SK-N-SH treated with all-trans-retinoic acid at 6 μM for 48 hours (cell line): Measurements from ENCODE around the gene ZSCAN23.

ENCODE experiments used
- ATAC-seq: fragments of 200-7000 bp; cut with Tn5 transposase; 3 replicates; pipeline ENCODE4 v1.9.1; 2020; ENCODE audit warnings: mild to moderate bottlenecking, moderate library complexity
- ARNTL ChIP-seq: fragments of 450-650 bp; formaldehyde crosslinking; IDR thresholded peaks from 2 replicates; pipeline ENCODE4 v1.5.0; 2020; ENCODE audit warnings: low read depth, mild to moderate bottlenecking, moderate library complexity, borderline replicate concordance
- BACH2 ChIP-seq: fragments of 250-450 bp; sonication (Bioruptor Pico); IDR thresholded peaks from 2 replicates; pipeline ENCODE4 v1.9.0; 2021; ENCODE audit warnings: mild to moderate bottlenecking, borderline replicate concordance
- CSDC2 ChIP-seq: fragments of 250-450 bp; sonication (Bioruptor Pico); IDR thresholded peaks from 2 replicates; pipeline ENCODE4 v1.5.0; 2020; ENCODE audit warnings: mild to moderate bottlenecking, moderate library complexity
- CSRNP3 ChIP-seq: fragments of 250-450 bp; sonication (Bioruptor Pico); IDR thresholded peaks from 2 replicates; pipeline ENCODE4 v1.5.1; 2021; ENCODE audit warnings: mild to moderate bottlenecking, moderate library complexity
- ESRRG ChIP-seq: fragments of 250-450 bp; sonication (Bioruptor Pico); IDR thresholded peaks from 2 replicates; pipeline ENCODE4 v1.6.1; 2021; ENCODE audit warnings: mild to moderate bottlenecking
- GLIS3 ChIP-seq: fragments of 250-450 bp; sonication (Bioruptor Pico); IDR thresholded peaks from 2 replicates; pipeline ENCODE4 v1.5.0; 2020; ENCODE audit warnings: mild to moderate bottlenecking, moderate library complexity
- ISL1 ChIP-seq: fragments of 250-450 bp; sonication (Bioruptor Pico); IDR thresholded peaks from 2 replicates; pipeline ENCODE4 v2.1.2; 2022; ENCODE audit warnings: mild to moderate bottlenecking, moderate library complexity
- OSR1 ChIP-seq: fragments of 250-450 bp; sonication (Bioruptor Pico); IDR thresholded peaks from 2 replicates; pipeline ENCODE4 v1.8.0; 2022; ENCODE audit warnings: moderate library complexity, mild to moderate bottlenecking, inconsistent platforms
- PATZ1 ChIP-seq: fragments of 250-450 bp; sonication (Bioruptor Pico); IDR thresholded peaks from 2 replicates; pipeline ENCODE4 v1.8.0; 2020; ENCODE audit warnings: mild to moderate bottlenecking, moderate library complexity, borderline replicate concordance
- POU6F1 ChIP-seq: fragments of 250-450 bp; sonication (Bioruptor Pico); IDR thresholded peaks from 2 replicates; pipeline ENCODE4 v1.8.0; 2021; ENCODE audit warnings: low read depth, mild to moderate bottlenecking, moderate library complexity, borderline replicate concordance
- PPARA ChIP-seq: fragments of 250-450 bp; sonication (Bioruptor Pico); IDR thresholded peaks from 2 replicates; pipeline ENCODE4 v1.5.0; 2020; ENCODE audit warnings: mild to moderate bottlenecking, borderline replicate concordance
- RARB ChIP-seq: fragments of 250-450 bp; sonication (Bioruptor Pico); IDR thresholded peaks from 2 replicates; pipeline ENCODE4 v1.8.0; 2021; ENCODE audit warnings: mild to moderate bottlenecking, moderate library complexity
- SNAI2 ChIP-seq: fragments of 250-450 bp; sonication (Bioruptor Pico); IDR thresholded peaks from 2 replicates; pipeline ENCODE4 v1.5.0; 2020; ENCODE audit warnings: mild to moderate bottlenecking, moderate library complexity
- ZC3H10 ChIP-seq: fragments of 250-450 bp; sonication (Bioruptor Pico); IDR thresholded peaks from 2 replicates; pipeline ENCODE4 v1.5.1; 2021; ENCODE audit warnings: mild to moderate bottlenecking, moderate library complexity
- ZFP3 ChIP-seq: fragments of 250-450 bp; sonication (Bioruptor Pico); IDR thresholded peaks from 2 replicates; pipeline ENCODE4 v1.5.0; 2020; ENCODE audit warnings: mild to moderate bottlenecking, moderate library complexity
- ZFP30 ChIP-seq: fragments of 450-650 bp; formaldehyde crosslinking; IDR thresholded peaks from 2 replicates; pipeline ENCODE4 v1.5.0; 2022; ENCODE audit warnings: mild to moderate bottlenecking, moderate library complexity
- ZNF565 ChIP-seq: fragments of 450-650 bp; formaldehyde crosslinking; conservative IDR thresholded peaks from 2 replicates; pipeline ENCODE4 v1.5.0; 2020; ENCODE audit warnings: low read depth, mild to moderate bottlenecking, moderate library complexity
- ZNF8 ChIP-seq: fragments of 450-650 bp; formaldehyde crosslinking; IDR thresholded peaks from 2 replicates; pipeline ENCODE4 v1.5.0; 2020; ENCODE audit warnings: mild to moderate bottlenecking, moderate library complexity

The ZSCAN23 gene

GRCh38 chr6:28413681-28414080, 29.6 kb downstream of the ZSCAN23 start:
- no peak for ATAC-seq
- TF ChIP-seq ZNF565 (CRISPR knock-in tag), result no peak
- no peak for TF ChIP-seq ZFP30 (CRISPR knock-in tag)
- TF ChIP-seq PATZ1 (CRISPR knock-in tag), result no peak
- no peak for TF ChIP-seq PPARA
- no peak for TF ChIP-seq BACH2
- TF ChIP-seq SNAI2 (CRISPR knock-in tag), result no peak
- no peak for TF ChIP-seq OSR1
- TF ChIP-seq ISL1, result no peak
- TF ChIP-seq RARB (CRISPR knock-in tag), result no peak
- no peak for TF ChIP-seq POU6F1
- TF ChIP-seq CSDC2 (CRISPR knock-in tag), result no peak
- no peak for TF ChIP-seq ZFP3
- TF ChIP-seq GLIS3 (CRISPR knock-in tag), result no peak
- no peak for TF ChIP-seq ESRRG

GRCh38 chr6:28410767-28411166, 32.5 kb downstream of the ZSCAN23 start:
- TF ChIP-seq ESRRG (no peak), PATZ1 (CRISPR knock-in tag) (no peak), RARB (CRISPR knock-in tag) (no peak), BACH2 (no peak), PPARA (no peak), CSDC2 (CRISPR knock-in tag) (no peak), ARNTL (CRISPR knock-in tag) (no peak), CSRNP3 (CRISPR knock-in tag) (no peak), ZFP3 (no peak)
- TF ChIP-seq, all 23 proteins: peak for 0
- ATAC-seq, result no peak

- ATAC-seq, result no peak
- TF ChIP-seq SNAI2 (CRISPR knock-in tag) (no peak), ZC3H10 (CRISPR knock-in tag) (no peak), ZFP3 (no peak), ZNF8 (CRISPR knock-in tag) (no peak), CSDC2 (CRISPR knock-in tag) (no peak), CSRNP3 (CRISPR knock-in tag) (no peak), POU6F1 (no peak), ESRRG (no peak)
- TF ChIP-seq, all 23 proteins: peak for 0
Observed at GRCh38 chr6:28408076-28408802, 35.1 kb downstream of the ZSCAN23 start.
